Frontal cortex (tissue), 4 donors: ENCODE results near the gene MYF5. TPM values are rescaled to one million over a fixed set of nuclear protein-coding genes. Genes with fewer than 3 reads are reported as not detected.
"Not testable (repeated sequence)": the region's sequence is repeated elsewhere in the genome, so short reads cannot be mapped to it uniquely, and the experiment has no call there.

ENCODE experiments used
- DNase-seq, 2 donors: peaks; one replicate each; pipeline ENCODE4 v3.0.0; 2012; ENCODE audit warnings: low spot score in 2 of 2
- FAIRE-seq: peaks from 2 replicates; lab custom pipeline; 2012; peaks lifted over from hg19 to GRCh38; lab: Jason Lieb, UNC
- total RNA-seq: library from RNA; depleted of rRNA; stranded (reverse); fragments of >200 nt; gene quantifications from one replicate; pipeline ENCODE4 v1.2.3, GENCODE V29; 2014
- donor health status: control.
- donor health status: control.
- donor health status: control.

The MYF5 gene
- not detected for total RNA-seq

DNA sequence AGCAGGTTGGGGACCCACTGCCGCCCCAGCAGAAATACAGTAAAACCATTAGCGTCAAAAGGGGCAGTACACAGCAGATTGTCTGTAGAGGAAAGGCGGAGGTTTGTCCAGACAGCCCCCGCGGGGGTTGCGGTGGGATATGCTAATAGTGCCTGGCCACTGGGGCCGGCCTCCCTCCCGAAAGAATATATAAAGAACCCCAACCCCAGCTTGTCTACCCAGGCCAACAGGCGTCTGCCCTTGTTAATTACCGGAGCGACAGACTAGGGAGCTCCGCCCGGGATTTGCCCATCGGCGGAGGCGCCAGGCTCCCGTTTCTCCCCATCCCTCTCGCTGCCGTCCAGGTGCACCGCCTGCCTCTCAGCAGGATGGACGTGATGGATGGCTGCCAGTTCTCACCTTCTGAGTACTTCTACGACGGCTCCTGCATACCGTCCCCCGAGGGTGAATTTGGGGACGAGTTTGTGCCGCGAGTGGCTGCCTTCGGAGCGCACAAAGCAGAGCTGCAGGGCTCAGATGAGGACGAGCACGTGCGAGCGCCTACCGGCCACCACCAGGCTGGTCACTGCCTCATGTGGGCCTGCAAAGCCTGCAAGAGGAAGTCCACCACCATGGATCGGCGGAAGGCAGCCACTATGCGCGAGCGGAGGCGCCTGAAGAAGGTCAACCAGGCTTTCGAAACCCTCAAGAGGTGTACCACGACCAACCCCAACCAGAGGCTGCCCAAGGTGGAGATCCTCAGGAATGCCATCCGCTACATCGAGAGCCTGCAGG lies at the start of gene MYF5:
Gene MYF5 (plus strand): TSS at position 217 of the 774 bp plus-strand sequence. CDS start 152 bp downstream, at position 369.
- DNase-seq = no peak
- no peak for FAIRE-seq

DNA sequence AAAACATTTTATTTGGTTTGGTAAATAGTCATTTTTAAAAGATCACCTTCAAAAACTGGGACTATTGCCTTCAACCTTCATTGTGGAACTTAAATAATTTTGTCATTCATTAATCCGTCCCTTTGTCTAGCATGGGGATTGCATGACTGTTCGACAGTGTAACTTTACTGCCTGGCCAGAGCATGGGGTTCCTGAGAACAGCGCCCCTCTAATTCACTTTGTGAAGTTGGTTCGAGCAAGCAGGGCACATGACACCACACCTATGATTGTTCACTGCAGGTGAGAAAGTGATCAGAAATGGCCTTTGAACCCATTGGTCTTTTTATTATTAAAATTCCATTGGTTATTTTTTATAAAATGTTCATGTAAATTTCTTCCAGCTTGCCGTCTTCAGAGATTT lies 46.5 kb upstream of the MYF5 start:
- no peak for FAIRE-seq

DNA sequence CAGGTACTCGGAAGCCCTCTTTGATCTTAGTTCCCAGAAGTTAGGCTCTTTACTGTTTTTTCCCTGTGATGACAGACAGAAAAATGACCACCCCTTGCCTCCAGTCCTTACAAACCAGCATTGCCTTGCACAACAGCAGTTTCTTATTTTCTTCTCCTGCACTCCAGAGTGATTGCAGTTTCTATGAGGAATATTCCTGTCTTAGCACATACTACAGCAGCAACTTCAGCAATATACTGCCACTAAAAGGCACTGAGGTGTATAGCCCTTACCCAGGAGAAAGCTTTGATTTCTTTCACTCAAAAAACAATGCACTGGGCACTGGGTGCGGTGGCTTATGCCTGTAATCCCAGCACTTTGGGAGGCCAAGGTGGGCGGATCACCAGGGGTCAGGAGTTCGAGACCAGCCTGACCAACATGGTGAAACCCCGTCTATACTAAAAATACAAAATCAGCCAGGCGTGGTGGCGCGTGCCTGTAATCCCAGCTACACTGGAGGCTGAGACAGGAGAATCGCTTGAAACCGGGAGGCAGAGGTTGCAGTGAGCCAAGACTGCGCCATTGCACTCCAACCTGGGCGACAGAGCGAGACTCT lies 40.6 kb upstream of the MYF5 start:
- DNase-seq = not testable (repeated sequence)

More for the DNA sequence above, 46.5 kb upstream of the MYF5 start:
- DNase-seq = no peak

DNA sequence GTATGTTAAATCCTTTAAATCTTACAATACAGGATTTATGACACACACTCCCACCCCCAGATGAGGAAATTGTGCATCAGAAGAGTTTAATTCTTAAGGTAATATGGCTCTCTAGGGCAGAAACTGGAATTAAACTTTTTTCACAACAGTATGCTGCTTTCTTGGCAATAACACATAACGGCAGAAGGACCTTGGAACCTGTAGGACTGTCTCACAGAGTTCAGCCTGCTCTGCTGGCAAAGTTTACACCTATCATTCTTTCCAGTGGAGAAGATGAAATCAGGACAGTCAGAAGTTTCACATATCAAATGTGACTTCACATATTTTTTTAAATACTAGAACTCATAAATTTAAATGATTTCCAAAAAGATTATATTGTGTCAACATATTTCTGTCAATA lies 39.9 kb upstream of the MYF5 start:
- FAIRE-seq = no peak
- no peak for DNase-seq

More for the DNA sequence above, 40.6 kb upstream of the MYF5 start:
- FAIRE-seq = not testable (repeated sequence)

DNA sequence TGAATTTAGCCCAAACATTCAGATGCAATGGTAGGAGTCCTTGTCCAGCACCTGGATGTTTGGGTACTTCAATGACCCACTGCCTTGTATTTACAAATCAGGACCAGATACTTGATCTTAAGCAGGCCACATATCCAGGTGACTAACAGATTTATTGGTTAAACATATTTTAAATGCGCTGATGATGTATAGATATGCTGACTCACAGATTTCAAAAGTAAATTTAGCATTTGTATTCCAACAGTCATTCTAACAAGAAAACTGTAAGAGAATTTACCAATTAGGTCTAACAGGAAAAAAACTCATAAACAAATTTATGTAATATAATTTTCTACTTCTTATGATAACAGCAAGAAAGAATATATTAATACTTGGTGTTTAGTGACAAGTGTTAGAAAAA lies 38.7 kb upstream of the MYF5 start:
- DNase-seq = no peak
- no peak for FAIRE-seq

DNA sequence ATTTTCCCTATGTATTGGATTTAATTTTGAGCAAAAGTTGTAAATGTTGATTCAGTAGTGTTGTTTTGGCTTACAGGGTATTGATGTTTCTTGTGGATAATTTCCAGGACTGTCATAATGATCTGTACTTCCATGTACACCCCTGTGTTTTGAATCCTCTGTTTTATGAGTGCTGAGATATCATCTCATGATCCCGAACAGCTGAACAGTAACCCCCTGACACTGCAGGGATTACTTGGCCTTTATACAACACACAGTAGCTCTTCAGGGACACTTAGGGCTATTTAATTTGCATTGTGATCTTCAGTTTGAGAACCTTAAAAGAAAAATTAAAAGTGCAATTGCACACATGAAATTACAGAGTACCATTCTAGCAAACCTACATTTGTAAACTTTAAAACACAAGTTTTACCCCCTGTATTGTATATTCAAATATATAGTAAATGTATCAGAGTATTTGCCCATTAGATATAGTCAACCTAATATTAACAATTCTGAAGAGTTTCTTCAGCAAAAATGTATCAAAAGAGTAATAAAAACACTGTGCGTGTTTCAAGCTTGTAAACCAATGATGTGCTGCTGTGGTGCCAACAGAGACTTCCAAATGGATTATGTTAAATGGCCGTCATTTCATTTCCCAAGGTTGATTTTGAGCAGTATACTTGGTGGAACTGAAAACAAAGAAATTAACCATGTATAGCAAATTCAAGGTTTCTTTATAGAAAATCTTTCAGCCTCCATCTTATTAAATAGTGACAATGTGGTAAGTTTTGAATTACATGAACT lies 37.2 kb upstream of the MYF5 start:
- DNase-seq (no peak), FAIRE-seq (no peak)

DNA sequence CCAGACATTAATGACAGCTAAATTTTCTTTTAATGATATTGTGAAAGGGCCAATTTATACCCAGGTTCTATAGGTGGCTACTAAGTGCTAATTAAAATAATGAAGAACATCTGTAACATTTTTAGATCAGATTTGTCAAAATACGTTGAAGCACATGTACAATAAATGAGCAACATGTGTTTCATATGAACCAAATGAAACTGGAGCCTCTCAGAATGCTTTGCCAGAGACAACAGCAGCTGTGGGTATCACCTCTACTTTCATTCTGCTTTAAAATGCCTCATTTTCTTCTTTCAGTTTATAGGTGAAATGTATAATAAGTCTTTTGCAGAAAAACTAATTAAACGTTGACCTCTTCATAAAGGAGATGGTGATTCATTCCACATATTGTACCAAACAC lies 35.4 kb upstream of the MYF5 start:
- FAIRE-seq = no peak
- DNase-seq = no peak

DNA sequence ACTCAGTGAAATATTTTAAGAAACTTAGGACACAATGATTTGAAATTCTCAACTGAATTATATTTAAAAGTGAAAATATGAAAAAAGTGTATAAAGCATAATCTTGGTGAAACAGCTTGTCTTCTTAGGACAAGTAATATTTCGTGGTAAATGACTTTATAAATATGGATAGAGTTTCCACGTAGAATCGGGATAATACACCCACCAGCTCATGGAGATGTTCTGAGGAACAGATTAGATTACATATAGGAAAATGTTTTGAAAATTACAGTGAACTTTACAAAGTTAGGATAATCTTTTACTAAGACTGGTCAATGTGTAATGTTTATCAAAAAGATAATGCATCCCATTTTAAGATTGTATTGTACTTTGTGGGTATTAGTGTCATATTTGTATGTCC lies 34.9 kb upstream of the MYF5 start:
- DNase-seq = no peak
- FAIRE-seq = no peak

DNA sequence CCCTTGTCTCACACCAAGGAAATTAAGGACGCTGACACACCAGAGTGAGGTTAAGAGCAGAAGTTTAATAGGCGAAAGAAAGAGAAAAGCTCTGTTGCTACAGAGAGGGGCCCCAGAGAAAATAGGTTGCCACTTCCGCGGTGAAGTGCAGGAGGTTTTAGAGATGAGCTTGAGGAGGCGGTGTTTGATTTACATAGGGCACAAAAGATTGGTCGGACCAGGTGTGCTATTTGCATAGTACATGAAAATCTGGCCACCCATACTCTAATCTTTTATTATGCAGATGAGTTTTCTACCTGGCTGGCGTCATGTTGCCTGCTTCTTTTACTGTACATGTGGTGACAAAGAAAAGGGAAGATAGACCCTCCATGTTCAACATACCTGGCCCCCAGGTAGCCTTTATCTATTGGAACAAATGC lies 32.6 kb upstream of the MYF5 start:
- DNase-seq = no peak

DNA sequence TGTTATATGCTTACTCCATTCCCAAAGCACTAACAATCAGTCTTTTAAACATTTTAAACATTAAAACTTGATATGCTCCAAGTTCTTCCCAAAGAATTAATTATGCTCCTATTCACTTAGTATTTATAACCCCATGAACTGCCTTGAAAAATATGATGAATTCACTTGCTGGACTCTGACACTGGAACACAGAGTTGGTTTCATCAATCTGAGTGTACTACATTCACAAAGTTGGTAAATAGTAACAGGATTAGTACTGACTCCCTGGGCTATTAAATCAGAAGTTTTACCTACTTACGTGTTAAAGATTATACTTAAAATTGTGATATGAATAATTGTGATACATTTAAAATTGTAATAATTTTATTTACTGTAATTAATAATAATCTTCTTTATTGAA lies 26.6 kb upstream of the MYF5 start:
- DNase-seq (no peak), FAIRE-seq (no peak)

More for the DNA sequence above, 32.6 kb upstream of the MYF5 start:
- no peak for FAIRE-seq

DNA sequence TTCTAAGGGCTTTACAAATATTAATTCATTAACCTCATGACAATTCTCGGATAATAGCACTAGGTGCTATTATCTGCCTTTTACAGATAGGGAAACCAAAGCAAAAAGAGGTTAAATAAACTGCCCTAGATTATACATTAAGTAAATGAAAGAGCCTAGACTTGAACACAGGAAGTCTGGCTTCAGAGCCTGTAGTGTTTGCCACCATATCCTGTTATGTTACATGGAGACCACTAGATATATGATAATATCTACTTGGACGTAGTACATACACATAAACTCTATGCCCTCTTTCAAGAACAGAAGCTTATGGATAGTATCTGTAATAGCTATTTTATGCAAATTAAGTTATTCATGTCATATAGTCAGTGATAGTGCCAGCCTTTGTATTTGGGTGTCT lies 26.2 kb upstream of the MYF5 start:
- no peak for DNase-seq
- FAIRE-seq = no peak

DNA sequence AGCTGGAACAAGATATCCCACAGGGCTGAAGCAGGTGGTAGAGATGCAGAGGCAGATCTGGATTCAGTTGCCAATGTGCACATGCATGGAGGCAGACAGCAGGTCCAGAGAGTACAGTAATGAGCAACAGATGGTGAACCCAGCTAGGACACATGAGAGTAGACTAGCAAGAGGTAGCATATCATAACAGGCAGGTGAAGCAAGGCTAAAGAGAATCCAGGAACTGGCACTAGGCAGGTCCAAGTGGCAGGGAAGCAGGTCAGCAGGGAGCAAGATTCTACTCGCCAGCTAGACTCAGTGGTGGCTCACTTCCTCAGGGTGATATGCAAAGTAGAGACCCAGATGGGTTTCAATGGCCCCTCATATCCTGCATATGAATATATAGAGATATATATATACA lies 24.6 kb upstream of the MYF5 start:
- FAIRE-seq (no peak), DNase-seq (no peak)

DNA sequence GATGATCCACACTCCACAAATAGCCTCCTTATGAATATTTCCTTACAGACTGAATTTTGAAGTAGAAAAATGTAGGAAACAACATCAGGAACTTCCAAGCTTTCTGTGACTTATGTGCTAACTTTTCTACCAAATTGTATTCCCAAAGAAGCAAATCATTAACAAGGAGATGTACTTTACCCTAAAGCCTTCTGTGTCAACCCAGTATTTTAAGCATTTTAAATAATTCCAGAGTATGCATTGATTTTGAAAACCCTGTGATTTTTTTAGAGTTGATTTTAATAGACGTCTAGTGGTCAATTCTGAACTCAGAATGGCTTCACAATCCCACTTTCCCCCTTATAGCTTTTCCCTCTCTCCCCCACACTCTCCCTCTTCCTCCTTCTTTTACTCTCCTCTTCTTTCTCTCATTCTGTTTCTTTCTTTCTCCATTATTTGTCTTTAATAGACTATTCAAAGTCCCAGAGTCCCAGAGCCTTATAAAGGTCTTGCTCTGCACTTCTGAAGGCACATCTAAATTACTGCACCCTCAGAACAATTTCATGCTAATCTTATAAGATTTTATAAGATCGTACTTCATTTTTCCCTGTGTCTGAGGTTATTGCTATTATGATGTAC lies 19.3 kb upstream of the MYF5 start:
- DNase-seq (no peak), FAIRE-seq (no peak)

DNA sequence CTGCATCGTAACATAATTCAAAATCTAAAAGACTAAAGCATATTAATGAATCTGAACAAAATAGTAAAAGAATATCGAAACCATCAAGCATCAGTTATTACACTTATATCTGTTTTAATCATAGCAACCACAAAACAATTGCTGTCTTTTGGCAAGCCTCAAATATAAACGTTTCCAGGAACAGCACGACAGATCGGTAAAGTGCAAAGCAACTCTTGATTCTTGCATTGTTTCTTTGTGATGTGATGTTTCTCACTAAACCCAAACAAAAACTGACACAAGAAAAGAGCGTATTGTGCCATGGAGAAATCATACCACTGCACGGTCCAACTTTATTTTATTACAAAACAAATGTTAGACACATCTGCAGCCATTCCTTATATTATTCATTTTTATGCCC lies 18.5 kb upstream of the MYF5 start:
- FAIRE-seq = no peak
- DNase-seq = no peak

DNA sequence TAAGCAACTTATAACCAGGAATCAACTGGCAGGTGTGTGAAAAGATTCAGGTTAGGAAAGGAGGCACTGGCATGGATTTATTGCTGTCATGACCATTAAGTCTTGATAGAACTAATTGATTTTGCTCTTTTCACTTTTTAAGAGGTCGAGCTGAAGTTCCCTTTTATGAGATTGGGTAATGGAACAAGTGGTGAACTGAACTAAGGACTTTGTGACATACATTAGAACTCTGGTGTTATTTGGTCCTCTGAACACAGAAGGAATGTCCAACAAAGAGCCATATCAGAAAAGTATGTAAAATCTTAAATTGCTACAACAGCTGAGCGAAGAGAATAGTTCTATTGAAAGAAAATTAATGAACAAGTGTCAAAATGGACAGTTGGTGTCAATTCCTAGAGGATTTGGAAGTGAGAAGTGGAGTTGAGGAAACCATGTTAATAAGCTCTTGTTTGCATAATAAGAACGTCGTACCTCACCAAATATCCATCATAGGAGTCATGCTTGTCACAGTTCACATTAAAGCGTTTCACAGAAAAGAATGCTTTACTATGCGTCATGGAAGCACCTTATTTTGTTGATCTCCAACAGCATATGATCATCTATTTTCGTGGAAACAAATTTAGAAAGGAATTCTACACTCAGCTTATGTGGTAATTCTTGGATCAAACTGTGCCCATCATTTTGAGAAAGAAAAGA lies 17.7 kb upstream of the MYF5 start:
- no peak for FAIRE-seq
- DNase-seq = no peak

DNA sequence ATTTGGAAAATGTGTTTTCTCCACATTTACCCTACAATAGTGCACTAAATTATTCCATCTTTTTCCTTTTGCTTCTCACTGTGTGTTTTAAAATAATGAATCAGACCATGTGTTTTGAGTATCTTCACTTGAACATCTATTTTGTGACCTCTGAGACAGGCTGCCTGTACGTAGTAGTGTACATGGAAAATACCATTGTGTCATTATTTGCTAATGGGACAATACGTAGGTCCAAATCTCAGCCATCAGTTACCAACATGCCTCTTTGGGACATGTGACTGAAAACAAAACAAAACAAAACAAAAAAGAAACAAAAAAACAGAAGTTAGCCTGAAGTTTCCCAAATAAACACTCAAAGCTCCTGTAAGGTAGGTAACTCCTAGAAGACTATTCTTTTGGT lies 16.4 kb upstream of the MYF5 start:
- no peak for DNase-seq
- FAIRE-seq = no peak

DNA sequence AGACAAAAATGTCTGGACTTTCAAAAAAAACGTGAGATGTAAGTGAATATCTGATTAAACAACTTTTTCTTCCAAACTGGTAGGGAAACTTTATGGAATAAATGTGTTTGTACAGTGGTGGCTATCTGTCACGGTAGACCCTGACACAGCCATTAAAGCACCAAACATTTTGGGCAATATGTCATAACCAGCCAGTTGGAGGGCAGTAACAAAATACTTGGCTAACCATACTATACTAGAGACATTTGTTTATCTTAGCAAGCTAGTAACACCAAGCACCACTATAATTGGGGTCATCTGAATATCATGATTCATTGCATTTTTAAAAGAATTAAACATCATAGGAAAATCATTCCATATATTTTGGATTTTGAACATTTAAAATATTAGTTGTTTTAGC lies 15.3 kb upstream of the MYF5 start:
- DNase-seq (no peak), FAIRE-seq (no peak)

DNA sequence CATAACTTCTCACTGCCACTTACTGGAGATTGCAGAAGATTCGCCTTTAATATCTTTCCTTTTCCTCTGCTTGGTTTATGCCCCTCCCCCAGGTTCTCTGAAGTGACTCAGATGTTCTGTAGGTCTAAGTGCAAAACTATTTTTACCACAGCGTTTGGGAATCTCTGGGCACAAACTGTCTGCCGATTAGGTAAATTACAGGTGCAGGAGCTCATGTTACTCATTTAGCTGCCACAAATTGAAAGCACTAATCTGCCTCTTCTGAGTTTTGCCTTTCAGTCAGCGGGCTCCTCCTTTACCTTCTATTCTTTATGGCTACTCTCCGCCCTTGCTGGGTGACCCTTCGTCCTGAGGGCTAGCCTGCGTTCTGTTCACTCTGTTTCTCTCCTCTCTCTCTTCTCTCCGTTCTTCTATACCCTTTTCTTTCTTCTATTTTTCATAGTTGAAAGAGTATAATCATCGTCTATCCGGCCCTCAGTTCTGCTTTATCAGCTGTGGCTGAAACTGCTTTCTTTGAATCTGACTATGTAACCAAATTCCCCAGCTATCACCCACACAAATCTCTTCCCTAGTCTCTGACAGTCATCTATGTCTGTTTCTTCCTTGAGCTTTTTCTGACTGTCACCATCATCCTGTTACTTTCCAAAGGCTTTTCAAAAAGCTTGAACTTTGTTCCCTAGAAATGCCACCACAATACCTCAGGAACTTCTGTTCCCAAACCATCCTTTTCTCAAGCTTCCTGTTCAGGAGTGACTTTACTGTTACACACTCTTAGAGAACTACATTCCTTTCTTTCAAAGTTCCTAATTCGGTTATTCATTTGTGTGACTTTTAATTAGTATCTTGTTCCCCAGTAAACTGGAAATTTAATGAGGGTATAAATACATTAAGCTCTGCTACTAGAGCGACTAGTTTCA lies 13.6 kb upstream of the MYF5 start:
- FAIRE-seq (no peak), DNase-seq (no peak)

DNA sequence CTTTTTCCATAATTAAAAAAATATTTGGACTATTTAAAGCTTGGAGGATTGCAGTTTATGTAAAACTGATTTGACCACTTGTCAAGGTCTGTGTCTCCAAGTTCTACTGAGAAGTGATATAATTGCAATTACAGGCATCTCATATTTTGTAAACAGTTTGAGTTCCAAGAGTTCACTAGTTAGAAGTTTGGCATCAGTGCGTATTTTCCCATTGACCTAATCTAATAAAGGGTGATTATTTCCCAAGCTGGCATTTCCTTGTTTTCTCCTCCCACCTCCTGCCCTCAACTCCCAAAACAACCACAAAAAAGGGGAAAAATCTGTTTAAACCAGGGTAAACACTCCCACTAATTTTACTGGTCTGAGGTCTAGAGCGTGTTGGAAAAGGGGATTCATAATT lies 12.3 kb upstream of the MYF5 start:
- no peak for FAIRE-seq

More for the DNA sequence above, 12.3 kb upstream of the MYF5 start:
- DNase-seq = no peak
